Adipocyte (in vitro differentiated cells): ENCODE measurements around the gene NAV2.

Experiments used
- DNase-seq: peaks from one replicate; pipeline ENCODE4 v3.0.0-alpha.2; 2015; ENCODE audit warnings: low read depth
- H3K27me3 ChIP-seq: replicated peaks from 2 replicates; pipeline ENCODE4 v1.7.0; 2013; ENCODE audit warnings: mild to moderate bottlenecking, low read length, moderate library complexity; ENCODE audit not compliant: control insufficient read depth, insufficient read depth
- H3K36me3 ChIP-seq: 2 replicates; pipeline ENCODE4 v1.7.0; 2013; ENCODE audit warnings: low read length, mild to moderate bottlenecking, moderate library complexity; ENCODE audit not compliant: control insufficient read depth, insufficient read depth, severe bottlenecking
- H3K4me1 ChIP-seq: 2 replicates; pipeline ENCODE4 v1.7.0; 2013; ENCODE audit warnings: mild to moderate bottlenecking, low read length, moderate library complexity; ENCODE audit not compliant: control insufficient read depth, insufficient read depth
- H3K4me3 ChIP-seq: 2 replicates; pipeline ENCODE4 v1.7.0; 2013; ENCODE audit warnings: mild to moderate bottlenecking, low read length, moderate library complexity
- H3K9ac ChIP-seq: 2 replicates; pipeline ENCODE4 v1.7.0; 2013; ENCODE audit warnings: mild to moderate bottlenecking, low read length, moderate library complexity
- H3K9me3 ChIP-seq: 2 replicates; pipeline ENCODE4 v1.7.0; 2013; ENCODE audit warnings: mild to moderate bottlenecking, low read length, moderate library complexity; ENCODE audit not compliant: control insufficient read depth

The NAV2 gene

DNA sequence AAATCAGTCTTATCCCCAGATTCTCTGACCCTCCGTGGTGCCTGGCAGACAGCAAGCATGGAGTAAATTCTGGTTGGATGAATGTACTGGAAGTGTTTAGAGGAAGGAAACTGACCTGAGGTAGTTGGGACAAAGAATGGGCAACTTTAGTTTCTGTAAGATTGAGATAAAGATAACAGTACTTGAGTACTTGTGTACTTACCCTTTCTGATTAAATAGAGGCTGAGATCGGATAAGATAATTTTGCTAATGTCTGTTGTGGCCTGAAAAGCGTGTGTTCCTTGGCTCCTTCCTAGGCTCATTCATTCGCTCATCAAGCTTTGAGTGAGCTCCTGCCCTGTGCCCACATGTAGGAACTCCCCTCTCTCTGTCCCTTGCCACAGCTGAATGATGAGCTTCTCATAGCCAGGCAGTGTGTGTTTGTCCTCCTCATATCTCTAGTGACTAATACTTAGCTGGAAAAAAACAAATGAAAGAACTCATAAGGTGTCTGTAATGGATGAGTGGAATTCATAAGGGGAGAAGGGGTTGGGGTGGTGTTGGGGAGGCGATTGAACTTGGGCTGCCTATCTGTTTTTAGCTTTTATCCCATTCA lies 329.5 kb downstream of the NAV2 start:
- H3K4me3 ChIP-seq: no peak overlapping the region
- peaks cover under 1% of the 10 kb centered on the region for H3K4me1 ChIP-seq
- H3K9me3 ChIP-seq: no peaks in the 10 kb centered on the region
- peaks cover 86% of the 10 kb centered on the region for H3K36me3 ChIP-seq
- no peak overlapping the region for H3K9ac ChIP-seq
- H3K27me3 ChIP-seq: no peaks in the 10 kb centered on the region
- DNase-seq: no peak

DNA sequence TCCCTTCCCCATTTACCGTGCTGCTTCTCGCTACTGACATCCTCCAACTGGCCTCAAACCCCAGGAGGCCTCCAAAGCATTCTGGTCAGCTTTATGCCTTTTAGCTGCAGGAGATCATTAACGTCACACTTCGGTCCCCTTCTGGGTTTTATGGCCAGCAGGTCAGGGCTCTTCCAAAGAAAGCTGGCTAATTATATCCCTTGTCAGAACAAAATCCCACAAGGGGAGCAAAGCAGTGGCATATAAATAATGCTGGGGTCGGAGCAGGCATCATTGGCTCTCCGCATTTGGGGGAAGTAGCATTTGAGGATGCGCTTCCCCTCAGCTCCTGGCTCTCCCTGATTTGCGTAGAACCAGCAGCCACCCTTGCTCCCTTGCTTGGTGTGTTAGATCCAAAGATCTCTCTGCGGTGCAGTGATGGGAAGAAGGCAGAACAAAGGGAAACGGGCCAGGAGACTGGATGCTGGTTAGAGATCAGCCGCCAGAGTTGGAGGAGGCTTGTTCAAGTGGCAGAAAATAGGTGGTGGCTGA lies 330.2 kb downstream of the NAV2 start:
- H3K36me3 ChIP-seq: peaks cover 86% of the 10 kb centered on the region
- H3K4me3 ChIP-seq: no peak overlapping the region
- H3K9ac ChIP-seq: no peak overlapping the region
- H3K4me1 ChIP-seq: peaks cover 8% of the 10 kb centered on the region
- no peaks in the 10 kb centered on the region for H3K9me3 ChIP-seq
- DNase-seq: no peak
- no peaks in the 10 kb centered on the region for H3K27me3 ChIP-seq

DNA sequence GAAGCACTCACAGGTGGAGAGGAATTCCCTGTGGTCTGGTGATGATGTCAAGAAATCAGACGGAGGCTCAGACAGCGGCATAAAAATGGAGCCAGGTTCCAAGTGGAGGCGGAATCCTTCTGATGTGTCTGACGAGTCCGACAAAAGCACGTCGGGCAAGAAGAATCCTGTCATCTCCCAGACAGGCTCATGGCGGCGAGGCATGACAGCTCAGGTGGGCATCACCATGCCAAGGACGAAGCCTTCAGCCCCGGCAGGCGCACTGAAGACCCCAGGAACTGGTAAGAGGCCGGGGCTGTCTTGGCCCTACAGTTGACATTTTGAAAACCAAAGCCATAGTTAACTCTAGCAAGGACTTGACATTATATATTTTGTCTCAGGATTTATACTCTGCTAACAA lies 331.4 kb downstream of the NAV2 start:
- Histone ChIP-seq H3K27me3 (no peaks in the 10 kb centered on the region), H3K9ac (no peak overlapping the region), H3K4me3 (no peak overlapping the region), H3K36me3 (peaks cover 83% of the 10 kb centered on the region), H3K4me1 (peaks cover 19% of the 10 kb centered on the region), H3K9me3 (no peaks in the 10 kb centered on the region)
- DNase-seq: no peak

GRCh38 chr11:20045098-20045688 lies 332.6 kb downstream of the NAV2 start:
- H3K27me3 ChIP-seq: no peaks in the 10 kb centered on the region
- no peak for DNase-seq
- H3K9ac ChIP-seq: no peak overlapping the region
- H3K9me3 ChIP-seq: no peaks in the 10 kb centered on the region
- peaks cover 83% of the 10 kb centered on the region for H3K36me3 ChIP-seq
- H3K4me3 ChIP-seq: no peak overlapping the region
- H3K4me1 ChIP-seq: peaks cover 23% of the 10 kb centered on the region

DNA sequence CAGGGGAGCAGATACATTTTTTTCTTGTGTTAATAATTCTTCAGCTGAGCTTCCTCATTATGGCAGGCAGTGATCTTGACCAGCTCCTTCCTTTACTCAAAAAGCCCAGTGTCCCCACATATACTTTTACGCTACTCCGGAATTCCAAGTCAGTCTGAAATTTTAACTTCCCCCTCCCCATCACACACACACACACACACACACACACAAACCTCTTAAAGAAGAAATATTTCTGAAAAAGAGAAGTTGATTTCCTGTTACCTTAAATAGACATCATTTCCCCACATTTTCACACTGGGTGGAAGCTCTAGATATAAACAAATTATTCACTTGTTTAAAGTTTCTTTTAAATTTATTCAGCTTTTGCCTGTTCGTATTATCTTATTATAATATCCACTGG lies 333.8 kb downstream of the NAV2 start:
- Histone ChIP-seq H3K36me3 (peaks cover 82% of the 10 kb centered on the region), H3K27me3 (no peaks in the 10 kb centered on the region), H3K9me3 (no peaks in the 10 kb centered on the region), H3K4me1 (peaks cover 23% of the 10 kb centered on the region), H3K9ac (no peak overlapping the region), H3K4me3 (no peak overlapping the region)
- DNase-seq: no peak

GRCh38 chr11:20047006-20047768 lies 334.6 kb downstream of the NAV2 start:
- peaks cover 85% of the 10 kb centered on the region for H3K36me3 ChIP-seq
- no peak for DNase-seq

GRCh38 chr11:20047769-20048154 lies 335.1 kb downstream of the NAV2 start:
- Histone ChIP-seq H3K4me1 (peaks cover 23% of the 10 kb centered on the region), H3K9me3 (no peaks in the 10 kb centered on the region), H3K4me3 (no peak overlapping the region), H3K36me3 (peaks cover 91% of the 10 kb centered on the region), H3K9ac (no peak overlapping the region), H3K27me3 (no peaks in the 10 kb centered on the region)
- DNase-seq: no peak

More at GRCh38 chr11:20047006-20047768, 334.6 kb downstream of the NAV2 start:
- H3K4me3 ChIP-seq: no peak overlapping the region
- H3K27me3 ChIP-seq: no peaks in the 10 kb centered on the region
- H3K9me3 ChIP-seq: no peaks in the 10 kb centered on the region
- H3K9ac ChIP-seq: no peak overlapping the region
- H3K4me1 ChIP-seq: peaks cover 23% of the 10 kb centered on the region

DNA sequence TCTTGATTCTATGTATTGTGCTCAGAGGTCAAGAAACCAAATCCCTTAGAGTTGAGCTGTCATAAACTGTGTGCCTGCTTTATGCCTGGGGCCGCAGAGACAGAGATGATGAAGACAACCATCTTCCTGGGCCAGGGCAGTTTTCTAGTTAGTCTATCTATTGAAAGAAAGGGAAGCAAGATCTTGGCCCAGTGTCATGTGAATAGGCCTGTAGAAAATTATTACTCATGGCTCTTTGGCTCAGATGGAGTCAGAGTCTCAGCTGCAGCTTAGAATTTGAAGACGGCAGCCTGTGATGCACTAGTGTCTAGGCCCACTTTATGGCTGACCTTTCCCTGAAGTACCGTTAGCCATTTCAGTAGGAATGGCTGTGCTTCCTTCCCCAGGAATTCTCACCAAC lies 335.6 kb downstream of the NAV2 start:
- Histone ChIP-seq H3K4me1 (peaks cover 23% of the 10 kb centered on the region), H3K27me3 (no peaks in the 10 kb centered on the region), H3K36me3 (peaks cover 92% of the 10 kb centered on the region), H3K9me3 (no peaks in the 10 kb centered on the region), H3K9ac (no peak overlapping the region), H3K4me3 (no peak overlapping the region)
- no peak for DNase-seq

GRCh38 chr11:20048707-20049106 lies 336.1 kb downstream of the NAV2 start:
- peaks cover 23% of the 10 kb centered on the region for H3K4me1 ChIP-seq
- H3K27me3 ChIP-seq: no peaks in the 10 kb centered on the region
- peaks cover 94% of the 10 kb centered on the region for H3K36me3 ChIP-seq
- no peak overlapping the region for H3K9ac ChIP-seq
- H3K9me3 ChIP-seq: no peaks in the 10 kb centered on the region
- H3K4me3 ChIP-seq: no peak overlapping the region
- no peak for DNase-seq

- no peak for DNase-seq
- peaks cover 23% of the 10 kb centered on the region for H3K4me1 ChIP-seq
- no peak overlapping the region for H3K9ac ChIP-seq
- no peaks in the 10 kb centered on the region for H3K27me3 ChIP-seq
- H3K9me3 ChIP-seq: no peaks in the 10 kb centered on the region
- H3K36me3 ChIP-seq: peaks cover 94% of the 10 kb centered on the region
- H3K4me3 ChIP-seq: no peak overlapping the region
Measured at GRCh38 chr11:20049231-20049630, 336.6 kb downstream of the NAV2 start.

GRCh38 chr11:20050048-20050447 lies 337.4 kb downstream of the NAV2 start:
- no peaks in the 10 kb centered on the region for H3K27me3 ChIP-seq
- H3K36me3 ChIP-seq: peaks cover 94% of the 10 kb centered on the region
- no peak for DNase-seq
- no peak overlapping the region for H3K9ac ChIP-seq
- H3K9me3 ChIP-seq: no peaks in the 10 kb centered on the region
- H3K4me1 ChIP-seq: peaks cover 25% of the 10 kb centered on the region
- no peak overlapping the region for H3K4me3 ChIP-seq
